HG03064 (cell line): ENCODE data around the gene GLG1.
"Not testable (repeated sequence)": the region's sequence is repeated elsewhere in the genome, so short reads cannot be mapped to it uniquely, and the experiment has no call there.

Experiments used
- ATAC-seq: cut with Tn5 transposase; IDR thresholded peaks from one replicate; pipeline ENCODE4 v1.9.1; 2021; ENCODE audit warnings: low read depth; ENCODE audit not compliant: unreplicated experiment

GLG1 gene

GRCh38 chr16:74450967-74451760 lies 155.8 kb downstream of the GLG1 start:
- ATAC-seq: no peak

GRCh38 chr16:74450236-74450635 lies 156.7 kb downstream of the GLG1 start:
- no peak for ATAC-seq

- ATAC-seq: no peak
Observed at GRCh38 chr16:74449470-74449869, 157.4 kb downstream of the GLG1 start.

- no peak for ATAC-seq
Observed at GRCh38 chr16:74448990-74449389, 157.9 kb downstream of the GLG1 start.

- ATAC-seq: no peak
Observed at GRCh38 chr16:74447578-74447977, 159.3 kb downstream of the GLG1 start.

- ATAC-seq: no peak
Observed at GRCh38 chr16:74446866-74447265, 160.0 kb downstream of the GLG1 start.

- not testable (repeated sequence) for ATAC-seq
Observed at GRCh38 chr16:74443624-74444346, 163.1 kb downstream of the GLG1 start.

GRCh38 chr16:74439685-74440084 lies 167.2 kb downstream of the GLG1 start:
- no peak for ATAC-seq

GRCh38 chr16:74438492-74438979 lies 168.4 kb downstream of the GLG1 start:
- no peak for ATAC-seq

GRCh38 chr16:74431516-74431915 lies 175.4 kb downstream of the GLG1 start:
- ATAC-seq: no peak

GRCh38 chr16:74430036-74430712 lies 176.7 kb downstream of the GLG1 start:
- peak; percentile 64 for ATAC-seq

GRCh38 chr16:74428493-74428892 lies 178.4 kb downstream of the GLG1 start:
- not testable (repeated sequence) for ATAC-seq

- not testable (repeated sequence) for ATAC-seq
Observed at GRCh38 chr16:74425751-74426150, 181.2 kb downstream of the GLG1 start.

GRCh38 chr16:74423721-74424120 lies 183.2 kb downstream of the GLG1 start:
- not testable (repeated sequence) for ATAC-seq

GRCh38 chr16:74422086-74422485 lies 184.8 kb downstream of the GLG1 start:
- not testable (repeated sequence) for ATAC-seq

GRCh38 chr16:74421482-74421785 lies 185.5 kb downstream of the GLG1 start:
- not testable (repeated sequence) for ATAC-seq

- not testable (repeated sequence) for ATAC-seq
Observed at GRCh38 chr16:74420612-74421481, 186.1 kb downstream of the GLG1 start, which contains the start of gene CLEC18B. TSS of gene CLEC18B (minus strand) at chr16:74421478. CDS start at chr16:74421270, 208 bp downstream.

- not testable (repeated sequence) for ATAC-seq
Observed at GRCh38 chr16:74419811-74420210, 187.1 kb downstream of the GLG1 start.

GRCh38 chr16:74417897-74418296 lies 189.0 kb downstream of the GLG1 start:
- ATAC-seq: not testable (repeated sequence)

GRCh38 chr16:74413920-74414319 lies 193.0 kb downstream of the GLG1 start:
- not testable (repeated sequence) for ATAC-seq
